Measurements from ENCODE around the gene MRPL24.
A peak's percentile ranks its signal among the peaks of the same experiment; 100 is the strongest.

Gene MRPL24

DNA sequence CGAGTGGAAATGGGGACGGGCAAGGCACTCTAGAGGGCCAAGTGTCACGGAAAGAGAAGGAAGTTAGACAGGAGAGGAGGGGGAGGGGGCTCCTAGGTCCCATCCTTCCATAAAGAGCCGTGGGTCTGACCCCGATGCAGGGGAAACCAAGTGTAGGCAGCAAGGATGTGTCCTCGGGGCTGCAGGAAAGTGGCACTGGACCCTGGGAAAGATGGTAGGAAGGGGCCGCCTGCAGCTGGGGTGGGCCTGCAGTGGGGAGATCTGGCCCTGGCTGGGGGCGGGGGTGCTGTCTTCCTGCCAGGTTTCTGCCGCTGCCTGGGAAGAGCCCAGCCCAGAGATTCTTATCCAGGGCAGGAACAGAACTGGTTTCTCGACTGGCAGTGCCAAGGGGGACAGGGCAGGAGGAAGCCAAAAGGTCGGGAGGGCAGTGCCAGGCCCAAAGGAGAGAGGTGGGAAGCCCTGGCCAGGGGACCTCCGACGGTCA lies 48.4 kb downstream of the MRPL24 start:
- no peak for DNase-seq (ENCODE audit: low spot score)

DNA sequence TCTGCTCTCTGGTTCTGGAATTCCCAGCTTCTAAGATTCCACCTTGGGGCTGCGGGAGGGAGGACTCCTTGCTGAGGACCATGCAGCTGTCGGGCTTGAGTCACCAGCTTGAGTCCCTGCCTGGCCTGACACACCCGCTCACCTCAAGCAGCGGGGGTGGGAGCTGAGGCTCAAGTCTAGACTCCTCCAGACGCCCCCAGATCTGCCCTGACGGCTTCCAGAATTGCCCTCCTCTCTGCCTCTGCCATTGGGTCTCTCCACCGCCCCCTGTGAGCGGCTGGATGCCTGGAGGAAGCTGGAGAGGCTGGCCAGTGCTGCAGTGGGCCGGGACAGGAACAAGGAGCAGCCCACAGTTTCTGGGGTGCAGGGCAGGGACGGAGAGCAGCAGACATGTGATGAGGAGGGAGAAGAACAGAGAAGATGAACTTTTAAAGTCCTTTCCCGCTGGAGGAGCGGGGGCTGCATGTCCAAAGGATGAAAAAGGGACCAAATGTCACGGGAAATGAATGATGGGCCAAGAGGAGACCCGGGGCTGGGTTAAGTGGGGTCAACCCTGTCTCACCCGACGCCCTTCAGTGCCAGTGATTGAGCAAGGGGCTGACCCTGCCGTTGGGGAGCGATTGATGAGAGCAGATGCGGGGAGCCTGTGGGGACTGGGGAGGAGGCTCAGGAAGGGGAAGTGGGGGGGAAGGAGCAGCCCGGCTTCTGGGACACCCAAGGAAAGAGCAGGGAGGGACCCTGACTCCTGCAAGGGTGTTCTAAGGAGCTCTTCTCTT lies 49.0 kb downstream of the MRPL24 start:
- no peak for DNase-seq (ENCODE audit: low spot score)

DNA sequence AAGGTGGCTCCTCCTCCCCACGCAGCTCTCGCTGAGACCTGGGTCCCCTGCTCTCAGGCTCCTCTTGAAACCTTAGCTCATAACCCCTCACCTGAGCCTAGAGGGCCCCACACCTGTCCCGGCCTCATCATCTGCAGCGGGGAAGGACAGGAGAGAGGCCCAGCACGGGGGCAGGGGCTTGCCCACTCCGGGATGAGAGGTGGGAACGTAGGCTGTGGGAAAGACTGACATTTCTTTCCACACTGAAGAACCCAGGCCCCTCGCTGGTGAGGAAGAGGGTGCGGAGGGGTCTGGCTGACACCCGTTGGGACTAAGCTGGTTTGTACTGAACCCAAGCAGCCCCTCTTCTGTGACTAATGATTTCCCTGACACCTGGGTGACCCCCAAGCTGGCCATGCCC lies 49.7 kb downstream of the MRPL24 start:
- no peak for DNase-seq (ENCODE audit: low spot score)

- DNase-seq (ENCODE audit: low spot score), result no peak
Observed at GRCh38 chr1:156690675-156691036, 50.2 kb downstream of the MRPL24 start.

DNA sequence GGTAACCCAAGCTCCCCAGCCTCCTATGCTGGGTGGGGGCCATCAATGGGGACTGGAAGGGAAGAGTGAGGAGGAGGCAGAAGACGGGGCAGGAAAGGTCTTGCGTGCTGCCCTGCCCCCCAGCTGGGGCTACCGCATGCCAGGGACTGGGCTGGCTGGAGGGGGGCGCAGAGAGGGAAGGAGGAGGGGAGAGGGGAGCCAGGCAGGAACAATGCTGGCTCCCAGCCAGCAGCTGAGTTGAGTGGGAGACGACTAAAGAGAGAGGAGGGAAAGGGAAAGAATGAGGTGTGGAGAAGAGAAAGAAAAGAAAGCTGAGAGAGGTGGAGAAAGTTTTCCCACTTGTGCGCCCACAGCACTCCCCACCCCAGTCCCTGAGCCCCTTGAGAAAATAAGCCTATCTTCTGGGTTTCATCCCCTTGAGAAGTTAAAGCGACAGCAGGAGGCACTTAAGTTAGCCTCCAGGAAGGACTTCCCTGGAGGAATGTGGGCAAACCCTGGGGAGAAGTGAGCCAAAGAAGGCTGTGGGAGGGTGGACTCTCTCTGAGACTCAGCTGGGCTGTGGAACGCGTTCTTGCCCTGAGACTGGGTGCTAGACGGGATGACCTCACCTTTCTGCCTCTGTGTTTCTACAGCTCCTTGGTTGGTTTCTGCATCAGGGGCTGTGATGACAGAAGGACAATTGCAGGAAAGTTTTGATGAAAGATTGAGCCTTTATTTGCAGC lies 50.8 kb downstream of the MRPL24 start:
- no peak for DNase-seq (ENCODE audit: low spot score)

DNA sequence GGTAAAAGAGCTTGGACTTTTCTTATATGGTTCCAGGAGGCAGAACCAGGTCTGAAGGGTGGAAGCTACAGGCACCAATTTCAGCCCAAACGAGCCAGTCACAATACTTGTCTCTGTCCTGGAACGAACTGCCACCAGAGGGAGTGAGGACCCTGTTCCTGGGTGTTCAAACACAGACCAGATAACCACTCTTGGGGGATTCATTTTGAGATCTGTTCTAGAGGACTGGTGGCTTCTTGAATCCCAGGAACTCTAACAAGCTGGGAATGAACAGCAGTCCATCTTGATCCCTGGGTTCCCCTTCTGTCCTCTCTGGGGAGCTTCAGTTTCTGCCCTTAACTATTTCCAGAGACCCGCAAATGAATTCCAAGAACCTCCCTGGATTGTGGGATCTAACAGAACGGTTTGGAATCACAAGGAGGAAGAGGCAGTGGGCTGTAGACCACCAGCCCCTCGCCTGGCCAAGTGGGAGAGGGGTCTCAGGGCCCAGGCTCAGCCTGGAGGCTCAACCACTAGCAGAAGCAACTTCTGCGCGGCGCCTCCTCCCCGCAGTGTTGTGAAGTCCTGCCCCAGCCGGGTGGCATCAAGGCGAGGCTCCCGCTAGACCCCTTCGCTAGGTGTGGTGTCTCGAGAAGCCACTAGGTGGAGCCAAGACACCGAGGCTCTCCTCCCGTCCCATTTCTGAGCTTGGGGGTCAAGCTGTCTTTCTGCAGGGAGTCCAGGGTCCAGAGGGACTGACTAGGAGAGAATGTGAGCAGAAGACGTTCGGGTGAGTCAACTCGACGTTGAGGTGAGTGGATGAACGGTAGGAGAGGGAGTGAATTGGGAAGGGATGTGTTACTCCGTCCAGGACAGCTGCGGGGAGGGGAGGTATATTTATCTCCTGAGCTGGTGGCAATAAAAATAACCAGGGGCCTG lies 51.6 kb downstream of the MRPL24 start:
- peak; percentile 89 for DNase-seq (ENCODE audit: low spot score)
